ENCODE measurements around the gene THADA. TPM values are rescaled to one million over a fixed set of nuclear protein-coding genes. Genes with fewer than 3 reads are reported as not detected.

The THADA gene
- total RNA-seq, 4 donors from 2014 or later, result 32.5 to 41.6 (median 39.0) TPM

DNA sequence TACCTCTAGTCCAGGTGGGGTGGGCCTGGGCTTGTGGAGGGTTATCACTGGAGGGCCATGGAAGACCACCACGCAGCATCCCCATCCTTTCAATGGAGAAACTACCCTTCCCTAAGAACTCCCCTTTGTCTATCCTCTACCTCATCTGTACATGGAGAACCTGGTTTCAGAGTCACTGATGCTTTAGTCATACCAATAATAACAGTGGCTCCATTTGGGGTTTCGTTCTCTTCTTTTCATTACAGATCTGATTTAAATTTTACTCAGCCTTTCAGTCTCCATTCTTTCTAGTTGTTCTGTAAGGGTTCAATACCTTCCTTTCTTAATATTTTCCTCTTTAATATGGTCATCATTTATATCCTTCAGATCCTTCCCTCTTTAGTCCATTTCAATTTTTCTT is 314.8 kb downstream of the THADA start:
- TF ChIP-seq, protein P1, sequence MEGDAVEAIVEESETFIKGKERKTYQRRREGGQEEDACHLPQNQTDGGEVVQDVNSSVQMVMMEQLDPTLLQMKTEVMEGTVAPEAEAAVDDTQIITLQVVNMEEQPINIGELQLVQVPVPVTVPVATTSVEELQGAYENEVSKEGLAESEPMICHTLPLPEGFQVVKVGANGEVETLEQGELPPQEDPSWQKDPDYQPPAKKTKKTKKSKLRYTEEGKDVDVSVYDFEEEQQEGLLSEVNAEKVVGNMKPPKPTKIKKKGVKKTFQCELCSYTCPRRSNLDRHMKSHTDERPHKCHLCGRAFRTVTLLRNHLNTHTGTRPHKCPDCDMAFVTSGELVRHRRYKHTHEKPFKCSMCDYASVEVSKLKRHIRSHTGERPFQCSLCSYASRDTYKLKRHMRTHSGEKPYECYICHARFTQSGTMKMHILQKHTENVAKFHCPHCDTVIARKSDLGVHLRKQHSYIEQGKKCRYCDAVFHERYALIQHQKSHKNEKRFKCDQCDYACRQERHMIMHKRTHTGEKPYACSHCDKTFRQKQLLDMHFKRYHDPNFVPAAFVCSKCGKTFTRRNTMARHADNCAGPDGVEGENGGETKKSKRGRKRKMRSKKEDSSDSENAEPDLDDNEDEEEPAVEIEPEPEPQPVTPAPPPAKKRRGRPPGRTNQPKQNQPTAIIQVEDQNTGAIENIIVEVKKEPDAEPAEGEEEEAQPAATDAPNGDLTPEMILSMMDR (IDR thresholded peaks at IDR 0.05), result no peak
- ATAC-seq (ENCODE audit: low FRiP score), result no peak
- DNase-seq (ENCODE audit: low spot score), result no peak

DNA sequence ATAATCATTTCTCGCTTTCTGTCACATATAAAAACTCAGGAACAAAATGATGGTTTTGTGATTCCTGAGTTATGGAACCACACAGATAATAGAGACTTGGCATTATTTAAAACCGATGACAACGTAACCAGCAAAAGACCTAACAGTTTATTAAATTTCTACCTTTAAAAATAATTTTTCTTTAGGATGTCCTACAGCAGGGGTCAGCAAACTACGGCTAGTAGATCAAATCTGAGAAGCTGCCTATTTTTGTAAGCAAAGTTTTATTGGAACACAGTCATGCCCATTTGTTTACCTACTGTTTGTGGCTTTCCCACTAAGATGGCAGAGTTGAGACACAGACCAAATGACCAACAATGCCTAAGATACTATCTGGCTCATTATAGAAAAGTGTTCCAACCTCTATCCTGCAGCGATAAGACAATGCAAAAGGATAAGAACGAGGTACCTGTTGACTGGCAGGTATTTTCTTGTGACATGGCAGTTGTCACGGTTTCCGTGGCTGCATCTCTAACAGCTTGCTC is 316.5 kb downstream of the THADA start:
- ATAC-seq (ENCODE audit: low FRiP score) (no peak), DNase-seq (ENCODE audit: low spot score) (no peak)
- TF ChIP-seq, protein P1 (IDR thresholded peaks at IDR 0.05), result no peak

DNA sequence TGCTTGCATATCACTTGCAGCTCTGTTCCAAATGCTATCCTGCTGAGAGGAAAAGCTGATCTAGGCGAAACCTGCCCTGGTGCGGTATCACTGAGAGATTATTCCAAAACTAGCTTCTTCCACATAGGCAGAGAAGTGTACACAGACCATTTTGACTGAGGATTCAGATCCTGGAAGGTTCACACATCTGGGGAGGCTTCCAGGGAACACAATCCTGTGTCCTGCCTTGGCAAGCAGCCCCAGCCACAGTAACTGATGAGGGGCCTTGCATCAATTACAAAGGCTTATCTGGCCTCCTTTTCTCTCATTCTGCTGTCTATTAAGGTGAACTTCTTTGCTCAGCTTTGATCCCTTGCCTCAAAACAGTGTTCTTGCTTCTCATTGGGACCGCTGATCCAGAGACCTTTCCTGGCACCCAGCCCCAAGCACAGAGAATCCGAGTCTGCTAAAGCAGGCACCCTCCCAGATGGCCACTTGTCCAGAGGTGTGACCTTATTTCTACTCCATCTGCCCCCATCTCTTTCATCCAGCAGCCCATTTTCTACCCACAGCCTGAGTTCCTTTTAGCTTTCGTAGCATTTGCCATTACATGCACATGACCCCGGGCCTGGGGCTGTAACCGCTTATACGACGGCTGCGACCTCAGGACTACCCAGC is 317.1 kb downstream of the THADA start:
- DNase-seq (ENCODE audit: low spot score) (no peak), ATAC-seq (ENCODE audit: low FRiP score) (no peak)
- TF ChIP-seq, protein P1 (IDR thresholded peaks at IDR 0.05), result no peak

GRCh38 chr2:43276962-43277391 is 318.9 kb downstream of the THADA start:
- ATAC-seq (ENCODE audit: low FRiP score), result no peak

GRCh38 chr2:43276266-43276941 is 319.4 kb downstream of the THADA start:
- DNase-seq (ENCODE audit: low spot score), result no peak
- TF ChIP-seq, protein P1 (IDR thresholded peaks at IDR 0.05), result no peak

More at GRCh38 chr2:43276962-43277391, 318.9 kb downstream of the THADA start:
- DNase-seq (ENCODE audit: low spot score), result no peak
- TF ChIP-seq, protein P1 (IDR thresholded peaks at IDR 0.05), result no peak

GRCh38 chr2:43274721-43275120 is 321.1 kb downstream of the THADA start:
- TF ChIP-seq, protein P1 (IDR thresholded peaks at IDR 0.05), result no peak
- ATAC-seq (ENCODE audit: low FRiP score) (no peak), DNase-seq (ENCODE audit: low spot score) (no peak)

More at GRCh38 chr2:43276266-43276941, 319.4 kb downstream of the THADA start:
- ATAC-seq (ENCODE audit: low FRiP score), result no peak

Data from omental fat pad (tissue), 4 donors.